HG03571 (cell line): Measurements from ENCODE around the gene FCF1.
"Not testable (repeated sequence)": the region's sequence is repeated elsewhere in the genome, so short reads cannot be mapped to it uniquely, and the experiment has no call there.

Experiments
- ATAC-seq: cut with Tn5 transposase; IDR thresholded peaks from one replicate; pipeline ENCODE4 v1.9.1; 2021; ENCODE audit not compliant: unreplicated experiment

Gene FCF1

GRCh38 chr14:74697976-74698375 lies 15.0 kb upstream of the FCF1 start:
- ATAC-seq = no peak

DNA sequence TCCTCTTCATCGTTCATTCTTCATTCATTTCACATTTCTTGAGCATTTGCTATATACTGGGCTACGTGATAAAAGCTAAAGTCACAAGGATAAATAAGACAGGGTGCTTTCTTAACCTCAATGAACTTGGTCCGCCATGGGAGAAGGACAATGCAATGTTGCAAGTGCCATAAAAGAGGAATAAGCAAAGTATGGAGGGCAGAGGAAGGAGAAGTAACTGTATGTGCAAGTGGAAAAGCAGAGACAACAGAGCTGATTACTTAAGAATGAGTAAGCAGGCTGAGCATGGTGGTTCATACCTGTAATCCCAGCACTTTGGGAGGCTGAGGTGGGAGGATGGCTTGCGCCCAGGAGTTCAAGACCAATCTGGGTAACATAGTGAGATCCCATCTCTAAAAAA lies 14.5 kb upstream of the FCF1 start:
- no peak for ATAC-seq

DNA sequence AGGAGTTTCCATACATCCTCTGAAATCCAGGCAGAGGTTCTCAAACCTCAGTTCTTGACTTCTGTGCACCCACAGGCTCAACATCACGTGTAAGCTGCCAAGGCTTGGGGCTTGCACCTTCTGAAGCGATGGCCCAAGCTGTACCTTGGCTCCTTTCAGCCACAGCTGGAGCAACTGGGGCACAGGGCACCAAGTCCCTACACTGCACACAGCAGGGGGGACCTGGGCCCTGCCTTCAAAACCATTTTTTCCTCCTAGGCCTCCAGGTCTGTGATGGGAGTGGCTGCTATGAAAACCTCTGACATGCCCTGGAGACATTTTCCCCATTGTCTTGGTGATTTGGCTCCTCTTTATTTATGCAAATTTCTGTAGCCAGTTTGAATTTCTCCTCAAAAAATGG lies 10.7 kb upstream of the FCF1 start:
- no peak for ATAC-seq

GRCh38 chr14:74703043-74703442 lies 9.9 kb upstream of the FCF1 start:
- ATAC-seq = no peak

DNA sequence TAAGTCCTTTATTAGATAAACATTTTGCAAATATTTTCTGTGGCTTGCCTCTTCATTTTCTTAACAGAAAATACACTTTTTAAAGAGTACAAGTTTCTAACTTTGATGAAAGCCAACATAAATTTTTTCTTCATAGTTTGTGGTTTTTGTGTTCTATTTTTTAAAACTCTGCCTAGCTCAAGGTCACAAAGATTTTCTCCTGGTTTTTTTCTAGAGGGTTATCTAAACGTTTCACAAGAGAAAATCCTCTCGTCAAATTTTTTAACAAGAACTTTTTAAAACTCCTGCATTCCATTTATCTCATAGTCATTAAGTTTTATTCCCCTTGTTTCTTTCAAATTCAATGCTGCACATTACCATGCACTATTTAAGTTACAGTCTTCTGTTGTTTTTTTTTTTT lies 8.3 kb upstream of the FCF1 start:
- ATAC-seq = no peak

DNA sequence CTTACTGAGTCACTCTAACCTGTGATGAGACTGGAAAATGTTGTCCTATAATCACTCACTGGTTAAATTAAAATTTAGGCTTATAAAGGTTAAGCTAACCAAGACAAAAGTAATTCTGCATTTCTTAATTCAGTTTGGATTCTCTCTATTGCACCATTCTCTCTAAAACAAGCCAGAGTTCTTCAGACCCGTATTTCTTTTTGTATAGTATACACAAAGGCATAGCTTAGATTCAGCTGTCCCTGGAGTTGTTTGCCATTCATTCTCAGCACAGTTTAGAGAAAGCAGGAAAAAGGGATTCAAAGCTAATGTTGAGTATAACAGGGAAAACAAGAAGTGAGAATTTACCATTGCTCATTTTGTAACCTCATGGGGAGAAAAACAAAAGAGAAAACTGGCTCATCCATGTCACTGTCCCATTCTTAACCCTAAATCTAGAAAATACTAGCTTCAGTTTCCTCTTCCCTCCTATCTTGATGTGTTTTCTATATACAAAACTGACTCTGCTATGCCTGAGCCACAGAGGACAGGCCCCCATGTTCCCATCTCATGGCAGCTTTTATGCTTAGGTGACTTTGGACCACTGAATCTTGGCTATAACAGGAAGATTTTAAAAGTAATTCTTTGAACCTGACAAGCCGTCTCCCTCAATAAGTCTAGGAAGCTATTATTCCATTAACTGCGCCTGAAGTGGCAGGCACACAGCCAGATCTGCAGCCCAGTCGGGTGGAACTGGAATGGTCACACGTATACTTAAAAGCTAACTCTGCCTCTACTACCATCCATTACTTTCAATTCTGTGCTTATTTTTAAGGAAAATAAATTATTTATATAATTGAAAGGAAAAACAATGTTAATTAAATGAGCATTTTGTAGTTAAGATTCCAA lies 7.1 kb upstream of the FCF1 start:
- no peak for ATAC-seq

GRCh38 chr14:74710480-74710879 lies 2.5 kb upstream of the FCF1 start:
- no peak for ATAC-seq

DNA sequence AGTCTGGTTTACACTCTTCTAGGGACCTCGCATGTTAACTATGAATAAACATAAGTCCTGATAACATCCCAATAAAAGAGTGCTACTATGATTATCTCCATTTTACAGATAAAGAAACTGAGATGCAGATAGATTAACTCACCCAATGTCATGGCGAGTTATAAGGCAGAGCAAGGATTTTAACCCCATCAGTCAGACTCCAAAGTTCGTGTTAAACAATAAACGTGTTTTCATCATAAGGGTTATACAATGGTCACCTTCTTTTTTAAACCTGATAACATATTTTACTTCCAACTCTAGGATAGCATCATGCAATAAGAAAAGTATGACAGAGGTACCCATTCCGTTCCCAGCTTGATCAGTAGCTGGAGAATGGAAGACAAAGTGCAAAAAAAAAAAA lies 1.3 kb upstream of the FCF1 start:
- ATAC-seq = no peak

DNA sequence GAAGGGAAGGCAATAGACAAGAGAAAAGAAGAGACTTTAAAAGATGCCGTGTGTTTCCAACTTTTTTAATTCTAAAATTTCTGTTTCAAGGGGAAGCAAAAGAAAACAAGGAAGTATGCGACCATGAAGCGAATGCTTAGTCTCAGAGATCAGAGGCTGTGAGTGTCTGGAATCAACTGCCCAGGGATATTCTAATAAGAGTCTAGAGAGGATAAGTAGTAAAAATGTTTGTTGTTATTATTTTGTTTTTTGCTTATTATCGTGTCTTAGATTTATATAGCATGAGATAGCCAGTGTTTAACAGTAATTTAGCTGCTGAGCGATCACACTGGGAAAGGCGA lies 421 bp downstream of the FCF1 start:
- ATAC-seq = no peak

- no peak for ATAC-seq
These were observed 7.6 kb downstream of the FCF1 start for GRCh38 chr14:74720526-74720925.

GRCh38 chr14:74723134-74723533 lies 10.2 kb downstream of the FCF1 start:
- no peak for ATAC-seq

DNA sequence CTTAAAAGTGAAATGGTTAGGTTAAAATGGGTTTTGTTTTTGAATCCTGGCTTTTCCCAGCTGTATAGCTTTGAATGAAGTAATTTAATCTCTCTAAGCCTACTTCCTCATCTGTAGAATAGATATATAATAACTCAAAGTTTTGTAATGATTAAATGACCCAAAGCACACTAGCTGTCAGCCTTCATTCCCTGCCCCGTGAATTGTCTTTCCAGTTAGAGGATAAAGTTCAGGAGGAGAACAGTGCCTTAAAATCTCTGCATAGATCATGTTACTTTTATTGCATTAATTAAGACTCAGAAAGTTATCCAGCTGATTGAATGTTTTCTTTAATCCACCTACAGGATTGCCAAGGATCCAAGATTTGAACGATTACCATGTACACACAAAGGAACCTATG lies 19.4 kb downstream of the FCF1 start:
- no peak for ATAC-seq

GRCh38 chr14:74733221-74733620 lies 20.3 kb downstream of the FCF1 start:
- no peak for ATAC-seq

DNA sequence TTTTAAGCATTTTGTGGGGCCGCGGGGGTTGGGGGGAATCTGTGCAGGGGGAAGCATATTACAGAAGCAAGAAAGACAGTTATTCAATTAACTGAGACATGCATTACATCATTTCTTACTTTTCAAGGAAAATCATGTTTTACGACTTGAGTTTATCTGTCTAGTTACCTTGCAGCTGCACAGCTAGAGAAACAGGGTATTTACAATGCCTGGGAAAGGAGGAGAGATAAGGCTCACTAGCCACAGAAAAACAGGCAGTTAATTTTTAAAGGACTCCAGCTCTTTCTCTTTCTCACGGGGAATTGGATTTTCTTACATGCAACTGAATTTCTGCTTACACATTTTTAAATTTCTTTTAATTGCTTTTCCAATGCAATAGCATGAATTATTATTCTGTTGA lies 22.2 kb downstream of the FCF1 start:
- no peak for ATAC-seq

DNA sequence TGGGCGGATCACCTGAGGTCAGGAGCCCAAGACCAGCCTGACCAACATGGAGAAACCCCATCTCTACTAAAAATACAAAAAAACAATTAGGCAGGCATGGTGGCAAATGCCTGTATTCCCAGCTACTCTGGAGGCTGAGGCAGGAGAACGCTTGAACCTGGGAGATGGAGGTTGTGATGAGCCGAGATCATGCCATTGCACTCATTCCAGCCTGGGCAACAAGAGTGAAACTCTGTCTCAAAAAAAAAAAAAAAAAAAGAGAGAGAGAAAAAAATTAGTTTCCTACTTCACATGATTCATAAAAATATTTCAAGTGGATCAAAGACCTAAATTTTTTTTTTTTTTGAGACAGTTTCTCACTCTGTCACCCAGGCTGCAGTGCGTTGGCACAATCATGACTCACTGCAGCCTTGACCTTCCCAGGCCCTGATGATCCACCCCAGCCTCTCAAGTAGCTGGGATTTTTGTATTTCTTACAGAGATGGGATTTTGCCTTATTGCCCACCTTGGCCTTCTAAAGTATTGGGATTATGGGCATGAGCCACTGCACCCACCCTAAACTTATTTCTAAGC lies 24.9 kb downstream of the FCF1 start:
- no peak for ATAC-seq

- ATAC-seq = no peak
These were observed 26.5 kb downstream of the FCF1 start for GRCh38 chr14:74739293-74740030.

DNA sequence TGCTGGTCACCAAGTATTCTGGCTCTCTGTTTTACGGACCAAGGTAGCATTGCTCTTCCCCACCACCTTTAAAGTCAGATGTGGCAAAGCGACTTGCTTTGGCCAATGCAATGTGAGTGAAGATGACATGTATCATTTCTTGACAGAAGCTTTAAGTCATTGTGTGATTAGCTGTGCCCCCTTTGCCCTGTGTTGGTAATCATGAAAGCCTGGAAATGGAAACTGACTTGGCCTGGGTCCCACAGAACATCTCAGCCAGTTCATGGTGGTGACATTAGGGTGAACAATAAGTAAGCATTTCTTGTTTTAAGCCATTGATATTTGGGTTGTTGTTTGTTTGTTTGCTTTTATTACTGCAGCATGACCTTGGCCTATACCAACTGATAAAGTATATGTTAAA lies 34.3 kb downstream of the FCF1 start:
- no peak for ATAC-seq

DNA sequence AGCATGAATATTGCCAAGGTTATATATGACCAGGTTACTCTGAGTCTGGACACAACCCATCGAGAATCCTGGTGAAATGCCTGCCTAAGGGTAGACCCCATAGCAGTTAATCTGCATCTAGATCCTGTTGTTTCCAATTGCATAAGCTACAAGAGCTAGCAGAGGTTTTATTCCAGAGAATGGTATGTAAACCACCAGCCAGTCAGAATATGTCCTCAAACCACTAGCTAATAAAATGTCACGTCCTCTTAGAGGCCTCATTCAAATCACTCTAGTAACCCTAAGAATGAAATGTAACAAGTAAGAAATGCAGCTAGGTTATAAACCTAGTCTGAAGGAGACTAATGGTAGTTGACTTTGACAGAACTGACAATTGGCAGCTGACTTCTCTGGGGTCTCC lies 41.2 kb downstream of the FCF1 start:
- ATAC-seq = no peak

DNA sequence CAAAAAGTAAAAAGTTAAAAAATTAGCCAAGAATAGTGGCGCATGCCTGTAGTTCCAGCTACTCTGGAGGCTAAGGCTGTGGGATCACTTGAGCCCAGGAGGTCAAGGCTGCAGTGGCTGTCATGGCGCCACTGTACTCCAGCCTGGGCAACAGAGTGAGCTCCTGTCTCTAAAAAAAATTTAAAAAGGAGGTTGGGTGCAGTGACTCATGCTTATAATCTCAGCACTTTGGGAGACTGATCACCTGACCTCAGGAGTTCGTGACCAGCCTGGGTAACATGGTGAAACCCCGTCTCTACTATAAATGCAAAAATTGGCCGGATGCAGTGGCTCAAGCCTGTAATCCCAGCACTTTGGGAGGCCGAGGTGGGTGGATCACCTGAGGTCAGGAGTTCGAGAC lies 42.0 kb downstream of the FCF1 start:
- no peak for ATAC-seq

DNA sequence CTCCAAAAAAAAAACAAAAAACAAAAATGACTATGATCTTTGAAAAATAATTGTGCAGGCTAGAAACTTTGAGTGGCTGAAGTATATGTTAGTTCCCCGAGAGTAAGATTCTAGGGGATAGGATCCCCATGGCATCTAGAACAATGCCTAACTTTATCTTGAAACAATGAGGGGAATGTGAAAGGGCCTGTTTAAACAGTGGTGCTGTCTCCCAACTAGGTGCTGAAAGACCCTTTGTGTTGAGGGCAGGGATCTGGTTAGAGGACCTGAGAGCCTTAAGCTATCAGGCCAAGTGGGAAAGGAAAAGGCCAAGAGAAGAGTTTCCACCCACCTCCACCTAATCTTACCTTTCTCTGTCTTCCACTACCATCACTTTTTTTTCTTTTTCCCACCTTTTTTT lies 43.4 kb downstream of the FCF1 start:
- ATAC-seq = no peak

DNA sequence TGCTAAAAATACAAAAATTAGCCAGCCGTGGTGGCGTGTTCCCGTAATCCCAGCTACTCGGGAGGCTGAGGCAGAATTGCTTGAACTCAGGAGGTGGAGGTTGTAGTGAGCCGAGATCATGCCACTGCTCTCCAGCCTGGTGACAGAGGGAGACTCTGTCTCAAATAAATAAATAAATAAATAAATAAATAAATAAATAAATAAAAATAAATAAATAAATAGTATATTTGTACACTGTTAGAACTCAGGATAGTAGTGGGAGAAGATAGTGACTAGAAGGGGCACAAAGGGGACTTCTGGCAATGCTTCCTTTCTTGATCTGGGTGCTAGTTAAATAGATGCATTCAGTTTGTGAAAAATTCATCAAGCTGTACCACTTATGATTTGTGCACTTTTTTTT lies 45.6 kb downstream of the FCF1 start:
- ATAC-seq = not testable (repeated sequence)
